Sigmoid colon (tissue), 4 donors: Measurements from ENCODE around the gene NDUFV3.
"Not testable (repeated sequence)": the region's sequence is repeated elsewhere in the genome, so short reads cannot be mapped to it uniquely, and the experiment has no call there.

Source experiments
- EP300 ChIP-seq, 4 donors: sonication (generic); formaldehyde crosslinking; IDR thresholded peaks; one replicate each; pipeline ENCODE4 v1.6.1; 2017; ENCODE audit warnings: antibody characterized with exemption in 4 of 4
- POLR2AphosphoS5 ChIP-seq, 4 donors: sonication (generic); formaldehyde crosslinking; IDR thresholded peaks; one replicate each; pipeline ENCODE4 v1.6.1; 2017; ENCODE audit warnings: antibody characterized with exemption in 4 of 4
- TF ChIP-seq, protein P1 (sequence below), 4 experiments: fragments of 450-650 bp in 3 of 4; fragments of 200-600 bp in 1 of 4; IDR thresholded peaks; one replicate each; pipeline ENCODE4 v1.5.1; 2016 to 2019; ENCODE audit warnings: antibody characterized with exemption in 4 of 4, mild to moderate bottlenecking in 3 of 4, moderate library complexity in 2 of 4

DNA sequence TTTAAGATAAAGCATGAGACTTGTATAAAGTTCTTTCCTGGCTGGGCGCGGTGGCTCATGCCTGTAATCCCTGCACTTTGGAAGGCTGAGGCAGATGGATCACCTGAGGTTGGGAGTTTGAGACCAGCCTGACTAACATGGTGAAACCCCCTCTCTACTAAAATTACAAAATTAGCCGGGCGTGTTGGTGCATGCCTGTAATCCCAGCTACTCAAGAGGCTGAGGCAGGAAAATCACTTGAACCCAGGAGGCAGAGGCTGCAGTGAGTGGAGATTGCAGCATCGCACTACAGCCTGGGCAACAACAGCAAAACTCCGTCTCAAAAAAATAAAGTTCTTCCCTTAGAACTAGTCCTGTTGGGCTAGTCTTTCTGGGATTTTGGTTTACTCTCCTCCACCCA, 18.8 kb downstream of the NDUFV3 start:
- TF ChIP-seq, protein P1, sequence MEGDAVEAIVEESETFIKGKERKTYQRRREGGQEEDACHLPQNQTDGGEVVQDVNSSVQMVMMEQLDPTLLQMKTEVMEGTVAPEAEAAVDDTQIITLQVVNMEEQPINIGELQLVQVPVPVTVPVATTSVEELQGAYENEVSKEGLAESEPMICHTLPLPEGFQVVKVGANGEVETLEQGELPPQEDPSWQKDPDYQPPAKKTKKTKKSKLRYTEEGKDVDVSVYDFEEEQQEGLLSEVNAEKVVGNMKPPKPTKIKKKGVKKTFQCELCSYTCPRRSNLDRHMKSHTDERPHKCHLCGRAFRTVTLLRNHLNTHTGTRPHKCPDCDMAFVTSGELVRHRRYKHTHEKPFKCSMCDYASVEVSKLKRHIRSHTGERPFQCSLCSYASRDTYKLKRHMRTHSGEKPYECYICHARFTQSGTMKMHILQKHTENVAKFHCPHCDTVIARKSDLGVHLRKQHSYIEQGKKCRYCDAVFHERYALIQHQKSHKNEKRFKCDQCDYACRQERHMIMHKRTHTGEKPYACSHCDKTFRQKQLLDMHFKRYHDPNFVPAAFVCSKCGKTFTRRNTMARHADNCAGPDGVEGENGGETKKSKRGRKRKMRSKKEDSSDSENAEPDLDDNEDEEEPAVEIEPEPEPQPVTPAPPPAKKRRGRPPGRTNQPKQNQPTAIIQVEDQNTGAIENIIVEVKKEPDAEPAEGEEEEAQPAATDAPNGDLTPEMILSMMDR (IDR thresholded peaks at IDR 0.05), result not testable (repeated sequence)
- TF ChIP-seq POLR2AphosphoS5, EP300 (IDR thresholded peaks at IDR 0.05): not testable (repeated sequence)
